ENCODE measurements around the gene KCNMA1. TPM values are rescaled to one million over a fixed set of nuclear protein-coding genes. Genes with fewer than 3 reads are reported as not detected.

Gene KCNMA1
- total RNA-seq, 1 donor from 2014 or later, result 95.5 TPM

GRCh38 chr10:77504196-77504872, 133.3 kb downstream of the KCNMA1 start:
- H3K4me1 Mint-ChIP-seq (ENCODE audit: unreplicated experiment), result peaks cover 58% of the 10 kb centered on the region

GRCh38 chr10:77501846-77502261, 135.8 kb downstream of the KCNMA1 start:
- peak overlapping the region; percentile 85 for H3K27ac Mint-ChIP-seq (ENCODE audit: unreplicated experiment)
- peak; percentile 17 for TF ChIP-seq CTCF (IDR thresholded peaks at IDR 0.05)
- DNase-seq (ENCODE audit: extremely low spot score, unreplicated experiment), result no peak
- no peaks in the 10 kb centered on the region for H3K27me3 Mint-ChIP-seq (ENCODE audit: unreplicated experiment)
- H3K9me3 Mint-ChIP-seq (ENCODE audit: unreplicated experiment), result no peaks in the 10 kb centered on the region
- H3K4me1 Mint-ChIP-seq (ENCODE audit: unreplicated experiment), result peaks cover 62% of the 10 kb centered on the region
- no peaks in the 10 kb centered on the region for H3K36me3 Mint-ChIP-seq (ENCODE audit: unreplicated experiment)
- no peak overlapping the region for H3K4me3 Mint-ChIP-seq (ENCODE audit: unreplicated experiment)

More at GRCh38 chr10:77504196-77504872, 133.3 kb downstream of the KCNMA1 start:
- Mint-ChIP-seq H3K9me3 (ENCODE audit: unreplicated experiment) (no peaks in the 10 kb centered on the region), H3K36me3 (ENCODE audit: unreplicated experiment) (no peaks in the 10 kb centered on the region), H3K27me3 (ENCODE audit: unreplicated experiment) (no peaks in the 10 kb centered on the region), H3K27ac (ENCODE audit: unreplicated experiment) (no peak overlapping the region), H3K4me3 (ENCODE audit: unreplicated experiment) (no peak overlapping the region)
- TF ChIP-seq CTCF (IDR thresholded peaks at IDR 0.05), result no peak
- no peak for DNase-seq (ENCODE audit: extremely low spot score, unreplicated experiment)

- Mint-ChIP-seq H3K4me1 (ENCODE audit: unreplicated experiment) (peaks cover 59% of the 10 kb centered on the region), H3K27me3 (ENCODE audit: unreplicated experiment) (no peaks in the 10 kb centered on the region), H3K4me3 (ENCODE audit: unreplicated experiment) (no peak overlapping the region), H3K9me3 (ENCODE audit: unreplicated experiment) (no peaks in the 10 kb centered on the region), H3K36me3 (ENCODE audit: unreplicated experiment) (no peaks in the 10 kb centered on the region), H3K27ac (ENCODE audit: unreplicated experiment) (peak overlapping the region; percentile 85)
- no peak for DNase-seq (ENCODE audit: extremely low spot score, unreplicated experiment)
- no peak for TF ChIP-seq CTCF (IDR thresholded peaks at IDR 0.05)
Measured at GRCh38 chr10:77501152-77501845, 136.3 kb downstream of the KCNMA1 start.

GRCh38 chr10:77500754-77501151, 136.9 kb downstream of the KCNMA1 start:
- TF ChIP-seq CTCF (IDR thresholded peaks at IDR 0.05), result no peak
- H3K27ac Mint-ChIP-seq (ENCODE audit: unreplicated experiment), result peak overlapping the region; percentile 69
- no peaks in the 10 kb centered on the region for H3K36me3 Mint-ChIP-seq (ENCODE audit: unreplicated experiment)
- no peaks in the 10 kb centered on the region for H3K9me3 Mint-ChIP-seq (ENCODE audit: unreplicated experiment)
- no peak overlapping the region for H3K4me3 Mint-ChIP-seq (ENCODE audit: unreplicated experiment)
- H3K4me1 Mint-ChIP-seq (ENCODE audit: unreplicated experiment), result peaks cover 54% of the 10 kb centered on the region
- H3K27me3 Mint-ChIP-seq (ENCODE audit: unreplicated experiment), result no peaks in the 10 kb centered on the region
- no peak for DNase-seq (ENCODE audit: extremely low spot score, unreplicated experiment)

GRCh38 chr10:77498829-77499228, 138.8 kb downstream of the KCNMA1 start:
- DNase-seq (ENCODE audit: extremely low spot score, unreplicated experiment), result no peak
- Mint-ChIP-seq H3K9me3 (ENCODE audit: unreplicated experiment) (no peaks in the 10 kb centered on the region), H3K4me1 (ENCODE audit: unreplicated experiment) (peaks cover 51% of the 10 kb centered on the region), H3K27ac (ENCODE audit: unreplicated experiment) (no peak overlapping the region), H3K36me3 (ENCODE audit: unreplicated experiment) (no peaks in the 10 kb centered on the region), H3K27me3 (ENCODE audit: unreplicated experiment) (no peaks in the 10 kb centered on the region), H3K4me3 (ENCODE audit: unreplicated experiment) (no peak overlapping the region)
- TF ChIP-seq CTCF (IDR thresholded peaks at IDR 0.05), result no peak

Data from osteocyte (in vitro differentiated cells).